ENCODE data around the gene SLC38A7.
"Not testable (repeated sequence)": the region's sequence is repeated elsewhere in the genome, so short reads cannot be mapped to it uniquely, and the experiment has no call there.

Gene SLC38A7

DNA sequence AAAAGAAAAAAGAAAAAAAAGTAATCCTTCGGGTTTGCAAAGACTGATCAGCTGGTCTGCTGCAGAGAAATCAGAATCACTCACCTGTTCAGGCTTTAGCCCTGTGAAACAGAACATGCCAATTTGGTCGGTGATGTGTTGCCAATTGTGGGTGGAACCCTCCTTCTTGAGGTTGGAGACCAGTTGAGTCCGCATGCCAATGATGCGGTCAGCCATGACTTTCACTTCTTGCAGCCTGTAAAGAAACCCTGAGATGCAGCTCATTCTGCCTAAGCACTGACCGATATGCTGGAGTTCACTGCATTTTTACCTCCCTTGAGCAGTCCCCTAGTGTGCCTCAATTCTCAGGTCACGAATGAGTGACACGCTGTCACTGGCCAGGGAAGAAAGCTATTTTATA lies 24.8 kb upstream of the SLC38A7 start:
- POLR2A ChIA-PET: no interaction called here
- DNase-seq (ENCODE audit: low read depth, low spot score): no peak
- TF ChIP-seq, protein P1, sequence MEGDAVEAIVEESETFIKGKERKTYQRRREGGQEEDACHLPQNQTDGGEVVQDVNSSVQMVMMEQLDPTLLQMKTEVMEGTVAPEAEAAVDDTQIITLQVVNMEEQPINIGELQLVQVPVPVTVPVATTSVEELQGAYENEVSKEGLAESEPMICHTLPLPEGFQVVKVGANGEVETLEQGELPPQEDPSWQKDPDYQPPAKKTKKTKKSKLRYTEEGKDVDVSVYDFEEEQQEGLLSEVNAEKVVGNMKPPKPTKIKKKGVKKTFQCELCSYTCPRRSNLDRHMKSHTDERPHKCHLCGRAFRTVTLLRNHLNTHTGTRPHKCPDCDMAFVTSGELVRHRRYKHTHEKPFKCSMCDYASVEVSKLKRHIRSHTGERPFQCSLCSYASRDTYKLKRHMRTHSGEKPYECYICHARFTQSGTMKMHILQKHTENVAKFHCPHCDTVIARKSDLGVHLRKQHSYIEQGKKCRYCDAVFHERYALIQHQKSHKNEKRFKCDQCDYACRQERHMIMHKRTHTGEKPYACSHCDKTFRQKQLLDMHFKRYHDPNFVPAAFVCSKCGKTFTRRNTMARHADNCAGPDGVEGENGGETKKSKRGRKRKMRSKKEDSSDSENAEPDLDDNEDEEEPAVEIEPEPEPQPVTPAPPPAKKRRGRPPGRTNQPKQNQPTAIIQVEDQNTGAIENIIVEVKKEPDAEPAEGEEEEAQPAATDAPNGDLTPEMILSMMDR (IDR thresholded peaks at IDR 0.05; ENCODE audit: insufficient read depth, low read length, missing control alignments): no peak
- CTCF ChIA-PET: interaction anchor here (1.3 kb wide), 1 partner anchor 25 kb away, joined by 3 read pairs; no protein-coding TSS in a partner anchor
- H3K4me3 ChIP-seq (ENCODE audit: low read depth, low read length): no peak overlapping the region

DNA sequence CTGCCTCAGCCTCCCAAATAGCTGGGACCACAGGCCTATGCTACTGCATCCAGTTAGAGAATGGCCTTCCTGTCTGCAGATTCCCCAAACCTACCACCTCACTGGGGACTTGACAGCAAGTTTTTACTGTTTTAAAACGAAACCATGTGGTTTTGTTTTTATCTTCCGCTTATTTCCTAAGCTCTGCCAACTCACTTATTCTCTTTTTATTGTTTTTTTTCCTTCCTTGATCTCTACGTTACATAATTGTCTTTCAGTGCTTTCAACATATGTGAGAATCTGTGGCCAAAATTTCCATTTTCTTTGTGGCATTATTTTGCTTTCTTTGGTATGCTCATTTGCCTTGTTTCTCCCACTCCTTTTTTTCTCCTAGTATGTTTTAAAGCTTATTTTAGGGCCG lies 14.6 kb upstream of the SLC38A7 start:
- H3K4me3 ChIP-seq (ENCODE audit: low read depth, low read length): no peak overlapping the region
- DNase-seq (ENCODE audit: low read depth, low spot score): no peak
- TF ChIP-seq, protein P1 (IDR thresholded peaks at IDR 0.05; ENCODE audit: insufficient read depth, low read length, missing control alignments): no peak
- CTCF ChIA-PET: no interaction called here
- POLR2A ChIA-PET: no interaction called here

DNA sequence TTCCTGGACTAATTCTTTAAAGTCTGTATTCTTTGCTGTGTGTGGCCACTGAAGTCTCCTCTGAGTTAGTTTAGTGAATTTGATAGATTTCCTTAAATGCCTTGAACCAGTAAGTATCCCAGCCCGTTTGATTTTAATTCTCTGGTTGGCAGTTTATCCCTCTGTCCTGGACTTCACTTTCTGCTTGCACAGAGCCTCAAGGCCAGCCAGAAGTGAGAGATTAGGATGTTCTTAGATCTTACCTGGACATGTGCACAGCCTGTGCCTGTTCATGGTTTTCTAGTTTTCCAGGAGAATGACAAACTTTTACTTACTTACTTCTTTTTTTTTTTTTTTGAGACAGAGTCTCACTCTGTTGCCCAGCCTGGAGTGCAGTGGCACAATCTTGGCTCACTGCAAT lies 10.8 kb upstream of the SLC38A7 start:
- DNase-seq (ENCODE audit: low read depth, low spot score): no peak
- H3K4me3 ChIP-seq (ENCODE audit: low read depth, low read length): no peak overlapping the region
- ChIA-PET POLR2A (no interaction called here), CTCF (no interaction called here)
- TF ChIP-seq, protein P1 (IDR thresholded peaks at IDR 0.05; ENCODE audit: insufficient read depth, low read length, missing control alignments): no peak

DNA sequence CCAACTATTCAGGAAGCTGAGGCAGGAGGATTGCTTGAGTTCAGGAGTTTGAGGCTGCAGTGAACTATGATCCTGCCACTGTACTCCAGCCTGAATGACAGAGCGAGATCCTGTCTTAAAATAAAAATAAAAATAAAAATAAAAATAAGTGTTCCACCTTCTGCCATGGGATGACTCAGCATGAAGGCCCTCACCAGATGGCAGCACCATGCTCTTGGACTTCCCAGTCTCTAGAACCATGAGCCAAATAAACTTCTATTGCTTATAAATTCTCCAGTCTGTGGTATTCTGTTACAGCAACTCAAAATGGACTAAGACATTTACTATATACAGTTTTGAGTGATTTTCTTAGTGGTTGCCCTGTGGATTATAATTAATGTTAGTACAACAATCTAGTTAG lies 7.9 kb upstream of the SLC38A7 start:
- no peak for DNase-seq (ENCODE audit: low read depth, low spot score)
- H3K4me3 ChIP-seq (ENCODE audit: low read depth, low read length): no peak overlapping the region
- TF ChIP-seq, protein P1 (IDR thresholded peaks at IDR 0.05; ENCODE audit: insufficient read depth, low read length, missing control alignments): no peak
- POLR2A ChIA-PET: no interaction called here
- CTCF ChIA-PET: no interaction called here

DNA sequence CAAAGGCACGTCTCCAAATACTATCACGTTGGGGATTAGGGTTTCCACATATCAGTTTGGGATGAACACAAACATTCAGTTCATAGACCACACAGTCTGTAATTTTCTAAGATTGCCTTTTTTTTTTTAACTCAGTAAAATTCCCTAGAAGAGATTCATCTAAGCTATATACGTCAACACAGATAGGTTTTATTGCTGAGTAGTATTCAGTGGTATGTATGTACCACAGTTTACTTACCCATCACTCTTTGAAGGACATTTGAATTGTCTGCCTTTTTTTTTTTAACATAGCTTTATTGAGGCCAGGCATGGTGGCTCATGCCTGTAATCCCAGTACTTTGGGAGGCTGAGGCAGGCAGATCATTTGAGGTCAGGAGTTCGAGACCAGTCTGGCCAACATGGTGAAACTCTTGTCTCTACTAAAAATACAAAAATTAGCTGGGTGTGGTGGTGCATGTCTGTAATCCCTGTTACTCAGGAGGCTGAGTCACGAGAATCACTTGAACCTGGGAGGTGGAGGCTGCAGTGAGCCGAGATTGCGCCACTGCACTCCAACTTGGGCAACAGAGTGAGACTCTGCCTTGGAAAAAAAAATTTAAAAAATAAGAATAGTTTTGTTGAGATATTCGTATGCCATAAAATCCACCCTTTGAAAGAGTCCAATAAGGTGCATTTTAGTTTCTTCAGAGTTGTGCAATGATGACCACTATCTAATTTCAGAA lies 2.6 kb upstream of the SLC38A7 start:
- ChIA-PET POLR2A (interaction anchor here (0.7 to 0.9 kb wide), 2 partner anchors 22 to 187 kb away, joined by 3 to 4 read pairs; partner anchors contain the start of gene NDRG4), CTCF (interaction anchor here (1.6 kb wide), 1 partner anchor 69 kb away, joined by 4 read pairs; no protein-coding TSS in a partner anchor)
- H3K4me3 ChIP-seq (ENCODE audit: low read depth, low read length): not testable (repeated sequence)
- peak; percentile 81 for DNase-seq (ENCODE audit: low read depth, low spot score)

DNA sequence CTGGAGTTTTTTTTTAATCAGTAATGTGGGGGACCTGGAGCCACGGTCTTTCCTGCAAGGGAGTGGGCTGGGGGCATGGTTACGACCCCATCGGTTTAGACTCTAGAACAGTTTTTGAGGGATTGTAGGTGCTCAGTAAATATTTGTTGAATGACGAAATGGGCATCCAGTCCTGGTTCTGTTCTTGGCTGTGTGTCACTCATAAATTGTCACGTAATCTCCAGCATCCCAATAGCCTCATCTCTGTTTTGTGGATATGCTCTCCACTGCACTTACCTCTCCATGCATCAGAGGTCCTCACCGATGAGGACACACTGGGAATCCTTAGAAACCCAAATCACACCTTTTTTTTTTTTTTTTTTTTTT lies 497 bp upstream of the SLC38A7 start:
- H3K4me3 ChIP-seq (ENCODE audit: low read depth, low read length): no peak overlapping the region
- TF ChIP-seq, protein P1 (IDR thresholded peaks at IDR 0.05; ENCODE audit: insufficient read depth, low read length, missing control alignments): no peak
- ChIA-PET POLR2A (interaction anchor here (0.6 to 1.0 kb wide), 4 partner anchors 11 to 56 kb away, joined by 3 to 6 read pairs (median 4); partner anchors contain the start of gene GOT2), CTCF (interaction anchor here (1.0 to 2.1 kb wide), 2 partner anchors 48 to 71 kb away, joined by 4 to 9 read pairs; no protein-coding TSS in a partner anchor)
- no peak for DNase-seq (ENCODE audit: low read depth, low spot score)

DNA sequence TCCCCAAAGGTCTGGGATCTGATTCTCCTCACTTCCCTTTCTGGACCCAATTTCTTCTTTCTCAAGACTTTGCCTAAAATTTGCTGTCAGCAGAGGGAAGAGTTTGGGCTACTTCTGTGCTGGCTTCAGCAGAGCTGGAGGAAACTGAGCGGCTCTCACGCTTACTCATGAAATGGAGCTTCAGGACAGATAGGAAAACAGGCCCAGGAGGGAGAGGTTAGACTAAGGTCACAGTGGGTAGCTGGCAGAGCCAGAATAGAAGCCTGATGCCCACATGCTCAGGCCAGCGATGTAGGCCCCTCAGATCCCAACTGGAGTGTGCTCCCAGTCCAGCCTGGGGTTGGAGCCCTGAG lies 593 bp downstream of the SLC38A7 start:
- peak overlapping the region; percentile 98 for H3K4me3 ChIP-seq (ENCODE audit: low read depth, low read length)
- TF ChIP-seq, protein P1 (IDR thresholded peaks at IDR 0.05; ENCODE audit: insufficient read depth, low read length, missing control alignments): no peak
- ChIA-PET POLR2A (interaction anchor here (0.6 to 1.0 kb wide), 3 partner anchors 9 to 49 kb away, joined by 3 to 6 read pairs (median 4); no protein-coding TSS in a partner anchor), CTCF (interaction anchor here (0.7 to 2.1 kb wide), 4 partner anchors 47 to 347 kb away, joined by 3 to 9 read pairs (median 4); no protein-coding TSS in a partner anchor)
- DNase-seq (ENCODE audit: low read depth, low spot score): no peak
